PFSK-1 (cell line): ENCODE measurements around the gene MUTYH.

Experiments
- FOXP2 ChIP-seq: optimal IDR thresholded peaks from 2 replicates; pipeline ENCODE3; 2011; ENCODE audit warnings: borderline replicate concordance, control low read depth, inconsistent platforms; ENCODE audit not compliant: insufficient read depth; ENCODE audit errors: extremely low read length, extremely low read depth
- POLR2AphosphoS5 ChIP-seq: IDR thresholded peaks from 2 replicates; pipeline ENCODE4 v1.6.1; 2012; ENCODE audit warnings: low read depth, mild to moderate bottlenecking, control low read depth, low read length, moderate library complexity
- SIN3A ChIP-seq: IDR thresholded peaks from 2 replicates; pipeline ENCODE4 v1.6.1; 2012; ENCODE audit warnings: mild to moderate bottlenecking, low read length, moderate library complexity, borderline replicate concordance; ENCODE audit not compliant: insufficient read depth
- TAF1 ChIP-seq: IDR thresholded peaks from 2 replicates; pipeline ENCODE4 v1.6.1; 2012; ENCODE audit warnings: low read length, control low read depth, borderline replicate concordance; ENCODE audit not compliant: insufficient read depth
- TF ChIP-seq, protein P1 (sequence below), 2 experiments: IDR thresholded peaks; 2 replicates each; pipeline versions ENCODE4 v1.6.1 to v1.8.0; 2011 to 2012; ENCODE audit warnings: low read depth in 2 of 2, low read length in 2 of 2, control low read depth in 1 of 2, inconsistent platforms in 1 of 2, mild to moderate bottlenecking in 1 of 2, moderate library complexity in 1 of 2; ENCODE audit not compliant: insufficient read depth in 1 of 2

MUTYH gene

DNA sequence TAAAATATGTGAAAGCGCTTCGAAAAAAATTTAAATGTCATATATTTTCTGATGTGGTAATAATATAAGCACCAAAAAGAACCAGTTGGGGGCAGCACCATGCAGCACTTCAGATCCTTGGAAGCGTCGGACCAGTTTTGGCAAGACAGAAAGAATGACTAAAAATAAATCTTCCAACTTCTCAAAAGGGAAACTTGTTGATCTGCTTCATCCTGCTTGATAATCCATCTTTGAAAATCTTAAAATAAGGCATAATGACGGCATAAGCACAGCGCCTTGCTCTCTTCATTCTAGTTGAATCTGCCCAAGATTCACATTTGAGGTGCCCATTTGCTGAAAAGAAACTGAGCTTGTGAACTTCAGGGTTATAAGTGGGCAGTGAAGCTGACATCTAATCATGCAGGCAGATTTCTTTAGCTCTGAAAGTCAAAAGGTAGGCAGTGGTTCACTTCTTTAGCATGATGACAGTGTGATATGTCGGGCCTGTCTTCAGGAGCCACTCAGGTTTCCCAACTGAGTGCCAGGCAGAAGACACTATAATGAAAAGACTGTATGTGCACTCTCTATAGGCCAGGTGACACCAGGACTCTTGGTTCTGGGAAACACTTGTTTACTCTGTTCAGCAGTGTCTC lies 19.8 kb upstream of the MUTYH start:
- TF ChIP-seq POLR2AphosphoS5 (no peak), TAF1 (no peak), SIN3A (no peak), FOXP2 (no peak)
- TF ChIP-seq, protein P1, sequence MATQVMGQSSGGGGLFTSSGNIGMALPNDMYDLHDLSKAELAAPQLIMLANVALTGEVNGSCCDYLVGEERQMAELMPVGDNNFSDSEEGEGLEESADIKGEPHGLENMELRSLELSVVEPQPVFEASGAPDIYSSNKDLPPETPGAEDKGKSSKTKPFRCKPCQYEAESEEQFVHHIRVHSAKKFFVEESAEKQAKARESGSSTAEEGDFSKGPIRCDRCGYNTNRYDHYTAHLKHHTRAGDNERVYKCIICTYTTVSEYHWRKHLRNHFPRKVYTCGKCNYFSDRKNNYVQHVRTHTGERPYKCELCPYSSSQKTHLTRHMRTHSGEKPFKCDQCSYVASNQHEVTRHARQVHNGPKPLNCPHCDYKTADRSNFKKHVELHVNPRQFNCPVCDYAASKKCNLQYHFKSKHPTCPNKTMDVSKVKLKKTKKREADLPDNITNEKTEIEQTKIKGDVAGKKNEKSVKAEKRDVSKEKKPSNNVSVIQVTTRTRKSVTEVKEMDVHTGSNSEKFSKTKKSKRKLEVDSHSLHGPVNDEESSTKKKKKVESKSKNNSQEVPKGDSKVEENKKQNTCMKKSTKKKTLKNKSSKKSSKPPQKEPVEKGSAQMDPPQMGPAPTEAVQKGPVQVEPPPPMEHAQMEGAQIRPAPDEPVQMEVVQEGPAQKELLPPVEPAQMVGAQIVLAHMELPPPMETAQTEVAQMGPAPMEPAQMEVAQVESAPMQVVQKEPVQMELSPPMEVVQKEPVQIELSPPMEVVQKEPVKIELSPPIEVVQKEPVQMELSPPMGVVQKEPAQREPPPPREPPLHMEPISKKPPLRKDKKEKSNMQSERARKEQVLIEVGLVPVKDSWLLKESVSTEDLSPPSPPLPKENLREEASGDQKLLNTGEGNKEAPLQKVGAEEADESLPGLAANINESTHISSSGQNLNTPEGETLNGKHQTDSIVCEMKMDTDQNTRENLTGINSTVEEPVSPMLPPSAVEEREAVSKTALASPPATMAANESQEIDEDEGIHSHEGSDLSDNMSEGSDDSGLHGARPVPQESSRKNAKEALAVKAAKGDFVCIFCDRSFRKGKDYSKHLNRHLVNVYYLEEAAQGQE (IDR thresholded peaks at IDR 0.05; ENCODE audit: insufficient read depth in 1 of 2, low read depth in 2 of 2, low read length in 2 of 2) = no peak

DNA sequence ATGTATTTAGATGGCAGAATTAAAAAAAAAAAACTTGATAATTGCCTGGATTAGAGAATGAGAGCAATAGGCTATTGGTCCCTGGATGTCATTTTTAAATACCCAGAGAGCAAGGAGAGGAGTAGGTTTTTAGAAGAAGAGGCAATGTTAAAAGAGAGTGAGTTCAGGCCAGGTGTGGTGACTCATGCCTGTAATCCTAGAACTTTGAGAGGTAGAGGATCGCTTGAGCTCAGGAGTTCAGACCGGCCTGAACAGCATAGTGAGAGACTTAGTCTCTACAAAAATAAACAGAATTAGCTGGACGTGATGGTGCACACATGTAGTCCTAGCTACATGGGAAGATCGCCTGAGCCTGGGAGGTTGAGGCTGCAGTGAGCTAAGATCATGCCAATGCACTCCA lies 15.9 kb upstream of the MUTYH start:
- no peak for TF ChIP-seq POLR2AphosphoS5
- TF ChIP-seq SIN3A = no peak
- no peak for TF ChIP-seq TAF1
- TF ChIP-seq FOXP2 = no peak
- TF ChIP-seq, protein P1 (IDR thresholded peaks at IDR 0.05; ENCODE audit: insufficient read depth in 1 of 2, low read depth in 2 of 2, low read length in 2 of 2) = no peak

DNA sequence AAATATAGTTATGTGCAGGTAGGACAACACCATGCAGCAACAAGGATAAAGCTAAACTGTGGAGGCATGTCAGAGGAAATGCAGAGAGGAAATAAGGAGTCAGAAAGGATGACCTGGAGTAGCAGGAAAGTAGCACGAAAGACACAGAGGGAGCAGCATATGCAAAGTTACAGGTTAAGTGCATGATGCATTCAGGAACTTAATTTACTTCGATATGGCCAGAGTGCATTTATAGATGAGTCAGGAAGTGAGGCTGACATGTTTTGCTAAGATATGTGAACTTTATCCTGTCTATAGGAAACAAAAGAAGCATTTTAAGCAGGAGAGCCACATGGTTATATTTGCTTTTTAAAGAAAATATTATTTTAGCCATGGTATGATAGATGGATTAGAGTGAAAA lies 15.4 kb upstream of the MUTYH start:
- TF ChIP-seq, protein P1 (IDR thresholded peaks at IDR 0.05; ENCODE audit: insufficient read depth in 1 of 2, low read depth in 2 of 2, low read length in 2 of 2) = no peak
- TF ChIP-seq POLR2AphosphoS5 (no peak), FOXP2 (no peak), SIN3A (no peak), TAF1 (no peak)

DNA sequence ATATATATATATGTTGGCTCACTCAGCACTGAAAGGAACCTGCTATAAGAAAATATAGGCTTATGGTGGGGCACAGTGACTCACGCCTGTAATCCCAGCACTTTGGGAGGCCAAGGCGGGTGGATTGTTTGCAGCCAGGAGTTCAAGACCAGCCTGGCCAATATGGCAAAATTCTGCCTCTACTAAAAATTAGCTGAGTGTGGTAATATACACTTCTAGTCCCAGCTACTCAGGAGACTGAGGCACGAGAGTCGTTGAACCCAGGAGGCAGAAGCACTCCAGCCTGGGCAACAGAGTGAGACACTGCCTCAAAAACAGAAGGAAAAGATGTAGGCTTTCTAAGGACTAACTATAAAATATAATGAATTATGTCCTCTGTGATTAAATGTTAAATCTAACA lies 14.6 kb upstream of the MUTYH start:
- TF ChIP-seq SIN3A (no peak), POLR2AphosphoS5 (no peak), FOXP2 (no peak), TAF1 (no peak)
- TF ChIP-seq, protein P1 (IDR thresholded peaks at IDR 0.05; ENCODE audit: insufficient read depth in 1 of 2, low read depth in 2 of 2, low read length in 2 of 2) = no peak

DNA sequence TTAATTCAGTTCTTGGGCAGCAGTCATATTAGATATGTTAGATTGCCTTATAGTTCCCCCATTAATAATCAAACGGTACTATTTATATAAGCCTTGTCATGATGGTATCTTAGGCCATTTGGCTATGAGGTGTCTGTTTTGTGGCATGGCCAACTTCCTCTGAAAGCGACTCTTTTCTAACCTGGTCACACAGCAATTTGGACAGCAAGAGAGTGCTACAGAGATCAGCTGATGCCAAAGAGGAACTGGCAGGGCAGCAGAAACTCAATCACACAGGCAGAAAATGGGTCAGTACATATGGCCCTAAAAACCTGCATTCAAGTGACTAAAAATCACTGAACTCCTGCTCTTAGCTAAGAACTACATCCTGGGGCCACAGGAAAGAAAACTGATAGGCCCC lies 13.4 kb upstream of the MUTYH start:
- TF ChIP-seq TAF1 = no peak
- TF ChIP-seq, protein P1 (IDR thresholded peaks at IDR 0.05; ENCODE audit: insufficient read depth in 1 of 2, low read depth in 2 of 2, low read length in 2 of 2) = no peak
- no peak for TF ChIP-seq FOXP2
- no peak for TF ChIP-seq POLR2AphosphoS5
- TF ChIP-seq SIN3A = no peak
